NB4 (cell line): ENCODE measurements around the gene PPA1.

ENCODE experiments used
- CTCF ChIP-seq: IDR thresholded peaks from one replicate; pipeline ENCODE4 v1.5.1; 2012; ENCODE audit warnings: low read depth, low read length
- MYC ChIP-seq: IDR thresholded peaks from 2 replicates; pipeline ENCODE4 v1.6.1; 2011; ENCODE audit warnings: low read depth, low read length
- POLR2A ChIP-seq: IDR thresholded peaks from 2 replicates; pipeline ENCODE4 v1.6.1; 2011; ENCODE audit warnings: mild to moderate bottlenecking; ENCODE audit not compliant: insufficient read length; ENCODE audit errors: extremely low read depth

GRCh38 chr10:70254778-70255328 is 21.6 kb upstream of the PPA1 start:
- TF ChIP-seq CTCF: no peak
- no peak for TF ChIP-seq POLR2A
- no peak for TF ChIP-seq MYC
